SK-N-SH (cell line): Measurements from ENCODE around the gene RARS1. TPM values are rescaled to one million over a fixed set of nuclear protein-coding genes. Genes with fewer than 3 reads are reported as not detected.

Experiments
- CTCF ChIA-PET: fragments of 300-600, 350-600 bp; formaldehyde crosslinking; extraction: SDS; loops from one replicate; lab custom pipeline; 2021; lab: Yijun Ruan, JAX
- POLR2A ChIA-PET: fragments of 350-600 bp; sonication (Branson Sonifier 250); formaldehyde crosslinking; extraction: SDS; loops from one replicate; lab custom pipeline; 2020; ENCODE audit warnings: antibody characterized with exemption, inconsistent platforms; lab: Yijun Ruan, JAX
- DNase-seq: peaks from one replicate; pipeline ENCODE4 v3.0.0; 2012
- H2AFZ ChIP-seq: fragments of 200-600 bp; sonication (generic); 2 replicates; pipeline ENCODE4 v1.8.1; 2016; ENCODE audit warnings: antibody characterized with exemption, mild to moderate bottlenecking, low read depth
- H3F3A ChIP-seq: fragments of 200-600 bp; sonication (generic); replicated peaks from 2 replicates; pipeline ENCODE3; 2016; ENCODE audit warnings: antibody characterized with exemption, mild to moderate bottlenecking; ENCODE audit not compliant: insufficient read depth
- H3K27ac ChIP-seq, 2 experiments: fragments of 200-500 bp in 1 of 2; fragments of 200-600 bp in 1 of 2; sonication (Bioruptor generic) in 1 of 2; sonication (generic), shearing (Covaris generic) in 1 of 2; 2 replicates each; pipeline versions ENCODE4 v1.5.1 to v1.6.1; 2014 to 2016; ENCODE audit warnings: low read depth in 2 of 2, inconsistent platforms in 1 of 2, low read length in 1 of 2, mild to moderate bottlenecking in 1 of 2, mixed read lengths in 1 of 2
- H3K27me3 ChIP-seq: fragments of 200-600 bp; sonication (generic), shearing (Covaris generic); 2 replicates; pipeline ENCODE4 v1.6.1; 2016; ENCODE audit warnings: mixed run types; ENCODE audit not compliant: insufficient read depth
- H3K36me3 ChIP-seq, 2 experiments: fragments of 200-500 bp in 1 of 2; fragments of 200-600 bp in 1 of 2; sonication (Bioruptor generic) in 1 of 2; sonication (generic) in 1 of 2; replicated peaks in 1 of 2; 2 replicates each; pipeline versions ENCODE3 to v1.5.1; 2014 to 2016; ENCODE audit warnings: low read length in 1 of 2, mild to moderate bottlenecking in 1 of 2; ENCODE audit not compliant: insufficient read depth in 2 of 2, control insufficient read depth in 1 of 2
- H3K4me1 ChIP-seq, 2 experiments: fragments of 200-500 bp in 1 of 2; fragments of 200-600 bp in 1 of 2; sonication (Bioruptor generic) in 1 of 2; sonication (generic), shearing (Covaris generic) in 1 of 2; 2 replicates each; pipeline versions ENCODE4 v1.5.1 to v1.6.1; 2014 to 2016; ENCODE audit warnings: low read depth in 1 of 2, low read length in 1 of 2, mixed run types in 1 of 2; ENCODE audit not compliant: insufficient read depth in 2 of 2, control insufficient read depth in 1 of 2
- H3K4me2 ChIP-seq: fragments of 200-600 bp; sonication (generic), shearing (Covaris generic); 2 replicates; pipeline ENCODE4 v1.6.1; 2017; ENCODE audit warnings: mixed run types
- H3K4me3 ChIP-seq, 2 experiments: fragments of 200-500 bp in 1 of 2; fragments of 200-600 bp in 1 of 2; sonication (Bioruptor generic) in 1 of 2; sonication (generic), shearing (Covaris generic) in 1 of 2; 2 replicates each; pipeline versions ENCODE4 v1.5.1 to v1.8.1; 2014 to 2016; ENCODE audit warnings: low read depth in 2 of 2, inconsistent platforms in 1 of 2, low read length in 1 of 2, mild to moderate bottlenecking in 1 of 2, mixed read lengths in 1 of 2, moderate library complexity in 1 of 2
- H3K79me2 ChIP-seq: fragments of 200-600 bp; sonication (generic); 2 replicates; pipeline ENCODE4 v1.8.1; 2017; ENCODE audit warnings: mild to moderate bottlenecking; ENCODE audit not compliant: insufficient read depth
- H3K9ac ChIP-seq: fragments of 200-600 bp; sonication (generic); 2 replicates; pipeline ENCODE4 v1.6.1; 2017; ENCODE audit warnings: mixed run types
- H3K9me2 ChIP-seq: fragments of 200-600 bp; sonication (generic); 2 replicates; pipeline ENCODE4 v1.6.1; 2017; ENCODE audit warnings: mixed run types
- H3K9me3 ChIP-seq: fragments of 200-600 bp; sonication (generic); 2 replicates; pipeline ENCODE4 v1.6.1; 2017; ENCODE audit warnings: mixed run types, mild to moderate bottlenecking, moderate library complexity
- H4K20me1 ChIP-seq: fragments of 200-600 bp; sonication (generic); 2 replicates; pipeline ENCODE4 v1.6.1; 2017; ENCODE audit warnings: mild to moderate bottlenecking, mixed run types; ENCODE audit not compliant: insufficient read depth
- CHD2 ChIP-seq: fragments of 150-350 bp; IDR thresholded peaks from 2 replicates; pipeline ENCODE4 v1.6.1; 2018; ENCODE audit warnings: low read length; ENCODE audit not compliant: partially characterized antibody
- ELF1 ChIP-seq: IDR thresholded peaks from 2 replicates; pipeline ENCODE4 v1.4.0; 2012
- EP300 ChIP-seq, 2 experiments: IDR thresholded peaks; 2 replicates each; pipeline versions ENCODE4 v1.4.0 to v1.6.1; 2012; ENCODE audit warnings: borderline replicate concordance in 1 of 2, low read depth in 1 of 2, low read length in 1 of 2
- EZH2phosphoT487 ChIP-seq: fragments of 200-600 bp; sonication (generic); IDR thresholded peaks from 2 replicates; pipeline ENCODE4 v1.6.1; 2017; ENCODE audit warnings: low read depth, mixed run types, mild to moderate bottlenecking, antibody characterized with exemption, moderate library complexity, borderline replicate concordance
- FOXJ3 ChIP-seq: sonication (generic); formaldehyde crosslinking; IDR thresholded peaks from 2 replicates; pipeline ENCODE4 v1.5.1; 2020; ENCODE audit warnings: mild to moderate bottlenecking, missing genetic modification reagents
- MXI1 ChIP-seq: IDR thresholded peaks from 2 replicates; pipeline ENCODE4 v1.6.1; 2012; ENCODE audit warnings: mild to moderate bottlenecking, low read depth, low read length, improper control_type of control experiment
- RAD21 ChIP-seq: IDR thresholded peaks from 2 replicates; pipeline ENCODE4 v1.6.1; 2012; ENCODE audit warnings: mild to moderate bottlenecking, low read length
- RCOR1 ChIP-seq: fragments of 150-350 bp; IDR thresholded peaks from 2 replicates; pipeline ENCODE4 v1.6.1; 2017; ENCODE audit warnings: antibody characterized with exemption, low read length
- SMC3 ChIP-seq: IDR thresholded peaks from 2 replicates; pipeline ENCODE4 v1.6.1; 2012; ENCODE audit warnings: low read depth, low read length, improper control_type of control experiment
- TAF1 ChIP-seq: IDR thresholded peaks from 2 replicates; pipeline ENCODE4 v1.6.1; 2012; ENCODE audit warnings: low read depth, mild to moderate bottlenecking, low read length, moderate library complexity, borderline replicate concordance
- TEAD4 ChIP-seq: IDR thresholded peaks from 2 replicates; pipeline ENCODE4 v1.4.0; 2012; ENCODE audit warnings: mild to moderate bottlenecking, borderline replicate concordance; ENCODE audit not compliant: insufficient read depth
- YY1 ChIP-seq: IDR thresholded peaks from 2 replicates; pipeline ENCODE4 v1.4.0; 2012; ENCODE audit warnings: low read depth, mild to moderate bottlenecking
- WGBS: methylation state at CpG from one replicate; pipeline ENCODE4 v1.1.6; 2017; ENCODE audit warnings: low lambda C conversion rate; 5-methylcytosine and 5-hydroxymethylcytosine counted together
- polyA plus RNA-seq, 3 experiments: library from polyadenylated mRNA; depleted of rRNA; stranded (reverse); fragments of >200 nt; gene quantifications; 2 replicates each; pipeline ENCODE4 v1.2.3, GENCODE V29; 2012
- TF ChIP-seq, protein P1 (sequence below): fragments of 150-350 bp; IDR thresholded peaks from 2 replicates; pipeline ENCODE4 v1.6.1; 2016; ENCODE audit warnings: mild to moderate bottlenecking, low read depth, low read length
- TF ChIP-seq, protein P2 (sequence below): IDR thresholded peaks from 2 replicates; pipeline ENCODE4 v1.4.0; 2012; ENCODE audit warnings: low read depth
- TF ChIP-seq, protein P3 (sequence below): IDR thresholded peaks from 2 replicates; pipeline ENCODE4; 2012
- TF ChIP-seq, protein P4 (sequence below): IDR thresholded peaks from 2 replicates; pipeline ENCODE4 v1.6.1; 2012; ENCODE audit warnings: mild to moderate bottlenecking, low read depth, low read length, moderate library complexity
- TF ChIP-seq, protein P5 (sequence below): IDR thresholded peaks from 2 replicates; pipeline ENCODE4 v1.4.0; 2012; ENCODE audit warnings: low read depth, borderline replicate concordance

The RARS1 gene
- polyA plus RNA-seq, 1 of the 3 experiments (the other 2 are of a cell fraction), result 53.5 TPM

DNA sequence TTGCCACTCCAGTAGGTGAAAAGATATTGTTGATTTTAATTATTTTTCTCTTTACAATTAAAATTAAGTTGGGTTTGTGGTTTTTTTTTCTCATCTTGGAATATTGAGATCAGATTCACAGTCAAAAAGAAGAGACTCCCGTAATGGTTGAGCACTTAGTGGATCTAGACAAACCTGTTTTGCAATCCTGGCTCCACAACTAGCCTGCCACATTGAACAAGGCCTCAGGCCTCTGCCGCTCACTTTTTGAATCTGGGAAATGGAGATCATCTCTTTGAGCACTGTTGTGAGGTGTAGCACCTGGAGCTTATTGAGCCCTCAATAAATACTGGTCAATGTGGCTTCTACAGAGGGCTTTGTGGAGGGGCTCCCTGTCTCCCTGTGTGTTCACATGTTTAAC, 37.1 kb upstream of the RARS1 start:
- H3K4me1 ChIP-seq, result no peaks in the 10 kb centered on the region
- no peaks in the 10 kb centered on the region for H3K9me2 ChIP-seq
- no peaks in the 10 kb centered on the region for H3K79me2 ChIP-seq
- DNase-seq, result no peak
- WGBS, result 98% methylated on average over 2 of the region's 2 CpGs
- H3F3A ChIP-seq, result no peaks in the 10 kb centered on the region
- no peak overlapping the region for H3K27ac ChIP-seq
- H3K9ac ChIP-seq, result no peak overlapping the region
- no peaks in the 10 kb centered on the region for H3K27me3 ChIP-seq
- H3K9me3 ChIP-seq, result no peaks in the 10 kb centered on the region
- peaks cover 3 to 12% of the 10 kb centered on the region in 2 experiments for H3K36me3 ChIP-seq
- H3K4me2 ChIP-seq, result no peak overlapping the region
- H4K20me1 ChIP-seq, result no peaks in the 10 kb centered on the region
- POLR2A ChIA-PET, result no interaction called here
- TF ChIP-seq, protein P1, sequence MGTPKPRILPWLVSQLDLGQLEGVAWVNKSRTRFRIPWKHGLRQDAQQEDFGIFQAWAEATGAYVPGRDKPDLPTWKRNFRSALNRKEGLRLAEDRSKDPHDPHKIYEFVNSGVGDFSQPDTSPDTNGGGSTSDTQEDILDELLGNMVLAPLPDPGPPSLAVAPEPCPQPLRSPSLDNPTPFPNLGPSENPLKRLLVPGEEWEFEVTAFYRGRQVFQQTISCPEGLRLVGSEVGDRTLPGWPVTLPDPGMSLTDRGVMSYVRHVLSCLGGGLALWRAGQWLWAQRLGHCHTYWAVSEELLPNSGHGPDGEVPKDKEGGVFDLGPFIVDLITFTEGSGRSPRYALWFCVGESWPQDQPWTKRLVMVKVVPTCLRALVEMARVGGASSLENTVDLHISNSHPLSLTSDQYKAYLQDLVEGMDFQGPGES, result no peak
- no peak for TF ChIP-seq CHD2
- no peak for TF ChIP-seq RCOR1
- no peak overlapping the region for H3K4me3 ChIP-seq
- CTCF ChIA-PET, result no interaction called here
- H2AFZ ChIP-seq, result no peak overlapping the region

DNA sequence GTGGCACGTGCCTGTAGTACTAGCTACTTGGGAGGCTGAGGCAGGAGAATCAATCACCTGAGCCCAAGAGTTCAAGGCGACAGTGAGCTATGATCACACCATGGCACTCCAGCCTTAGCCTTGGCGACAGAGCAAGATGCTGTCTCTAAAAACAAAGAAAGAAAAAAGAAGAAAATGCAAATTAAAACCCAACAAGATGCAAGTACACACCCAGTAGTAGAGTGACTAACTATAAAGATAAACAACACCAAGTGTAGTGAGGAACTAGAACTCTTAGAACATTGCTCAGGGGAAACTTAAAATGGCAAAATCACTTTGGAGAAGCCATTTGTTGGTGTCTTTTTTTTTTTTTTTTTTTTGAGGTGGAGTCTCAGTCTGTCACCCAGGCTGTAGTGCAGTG, 34.7 kb upstream of the RARS1 start:
- 77% methylated on average over 3 of the region's 3 CpGs for WGBS
- Histone ChIP-seq H3K9ac (no peak overlapping the region), H2AFZ (no peak overlapping the region), H3F3A (no peaks in the 10 kb centered on the region), H3K79me2 (no peaks in the 10 kb centered on the region), H3K4me2 (no peak overlapping the region), H3K9me2 (no peaks in the 10 kb centered on the region), H3K27ac (no peak overlapping the region), H3K4me3 (no peak overlapping the region), H4K20me1 (no peaks in the 10 kb centered on the region), H3K27me3 (no peaks in the 10 kb centered on the region), H3K9me3 (no peaks in the 10 kb centered on the region), H3K36me3 (peaks cover 3 to 11% of the 10 kb centered on the region in 2 experiments), H3K4me1 (no peaks in the 10 kb centered on the region)
- POLR2A ChIA-PET, result no interaction called here
- DNase-seq, result no peak
- CTCF ChIA-PET, result no interaction called here
- TF ChIP-seq, protein P2, sequence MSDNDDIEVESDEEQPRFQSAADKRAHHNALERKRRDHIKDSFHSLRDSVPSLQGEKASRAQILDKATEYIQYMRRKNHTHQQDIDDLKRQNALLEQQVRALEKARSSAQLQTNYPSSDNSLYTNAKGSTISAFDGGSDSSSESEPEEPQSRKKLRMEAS, result no peak
- TF ChIP-seq RAD21, result no peak
- no peak for TF ChIP-seq MXI1
- no peak for TF ChIP-seq EP300 (IDR thresholded peaks at IDR 0.05; ENCODE audit: borderline replicate concordance in 1 of 2, low read depth in 1 of 2, low read length in 1 of 2)
- TF ChIP-seq, protein P3, sequence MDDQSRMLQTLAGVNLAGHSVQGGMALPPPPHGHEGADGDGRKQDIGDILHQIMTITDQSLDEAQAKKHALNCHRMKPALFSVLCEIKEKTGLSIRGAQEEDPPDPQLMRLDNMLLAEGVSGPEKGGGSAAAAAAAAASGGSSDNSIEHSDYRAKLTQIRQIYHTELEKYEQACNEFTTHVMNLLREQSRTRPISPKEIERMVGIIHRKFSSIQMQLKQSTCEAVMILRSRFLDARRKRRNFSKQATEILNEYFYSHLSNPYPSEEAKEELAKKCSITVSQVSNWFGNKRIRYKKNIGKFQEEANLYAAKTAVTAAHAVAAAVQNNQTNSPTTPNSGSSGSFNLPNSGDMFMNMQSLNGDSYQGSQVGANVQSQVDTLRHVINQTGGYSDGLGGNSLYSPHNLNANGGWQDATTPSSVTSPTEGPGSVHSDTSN, result no peak
- TF ChIP-seq FOXJ3 (CRISPR knock-in tag), result no peak
- TF ChIP-seq CHD2, result no peak
- no peak for TF ChIP-seq TEAD4
- TF ChIP-seq EZH2phosphoT487, result no peak
- TF ChIP-seq, protein P4, sequence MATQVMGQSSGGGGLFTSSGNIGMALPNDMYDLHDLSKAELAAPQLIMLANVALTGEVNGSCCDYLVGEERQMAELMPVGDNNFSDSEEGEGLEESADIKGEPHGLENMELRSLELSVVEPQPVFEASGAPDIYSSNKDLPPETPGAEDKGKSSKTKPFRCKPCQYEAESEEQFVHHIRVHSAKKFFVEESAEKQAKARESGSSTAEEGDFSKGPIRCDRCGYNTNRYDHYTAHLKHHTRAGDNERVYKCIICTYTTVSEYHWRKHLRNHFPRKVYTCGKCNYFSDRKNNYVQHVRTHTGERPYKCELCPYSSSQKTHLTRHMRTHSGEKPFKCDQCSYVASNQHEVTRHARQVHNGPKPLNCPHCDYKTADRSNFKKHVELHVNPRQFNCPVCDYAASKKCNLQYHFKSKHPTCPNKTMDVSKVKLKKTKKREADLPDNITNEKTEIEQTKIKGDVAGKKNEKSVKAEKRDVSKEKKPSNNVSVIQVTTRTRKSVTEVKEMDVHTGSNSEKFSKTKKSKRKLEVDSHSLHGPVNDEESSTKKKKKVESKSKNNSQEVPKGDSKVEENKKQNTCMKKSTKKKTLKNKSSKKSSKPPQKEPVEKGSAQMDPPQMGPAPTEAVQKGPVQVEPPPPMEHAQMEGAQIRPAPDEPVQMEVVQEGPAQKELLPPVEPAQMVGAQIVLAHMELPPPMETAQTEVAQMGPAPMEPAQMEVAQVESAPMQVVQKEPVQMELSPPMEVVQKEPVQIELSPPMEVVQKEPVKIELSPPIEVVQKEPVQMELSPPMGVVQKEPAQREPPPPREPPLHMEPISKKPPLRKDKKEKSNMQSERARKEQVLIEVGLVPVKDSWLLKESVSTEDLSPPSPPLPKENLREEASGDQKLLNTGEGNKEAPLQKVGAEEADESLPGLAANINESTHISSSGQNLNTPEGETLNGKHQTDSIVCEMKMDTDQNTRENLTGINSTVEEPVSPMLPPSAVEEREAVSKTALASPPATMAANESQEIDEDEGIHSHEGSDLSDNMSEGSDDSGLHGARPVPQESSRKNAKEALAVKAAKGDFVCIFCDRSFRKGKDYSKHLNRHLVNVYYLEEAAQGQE, result no peak
- TF ChIP-seq SMC3, result no peak
- TF ChIP-seq, protein P5, sequence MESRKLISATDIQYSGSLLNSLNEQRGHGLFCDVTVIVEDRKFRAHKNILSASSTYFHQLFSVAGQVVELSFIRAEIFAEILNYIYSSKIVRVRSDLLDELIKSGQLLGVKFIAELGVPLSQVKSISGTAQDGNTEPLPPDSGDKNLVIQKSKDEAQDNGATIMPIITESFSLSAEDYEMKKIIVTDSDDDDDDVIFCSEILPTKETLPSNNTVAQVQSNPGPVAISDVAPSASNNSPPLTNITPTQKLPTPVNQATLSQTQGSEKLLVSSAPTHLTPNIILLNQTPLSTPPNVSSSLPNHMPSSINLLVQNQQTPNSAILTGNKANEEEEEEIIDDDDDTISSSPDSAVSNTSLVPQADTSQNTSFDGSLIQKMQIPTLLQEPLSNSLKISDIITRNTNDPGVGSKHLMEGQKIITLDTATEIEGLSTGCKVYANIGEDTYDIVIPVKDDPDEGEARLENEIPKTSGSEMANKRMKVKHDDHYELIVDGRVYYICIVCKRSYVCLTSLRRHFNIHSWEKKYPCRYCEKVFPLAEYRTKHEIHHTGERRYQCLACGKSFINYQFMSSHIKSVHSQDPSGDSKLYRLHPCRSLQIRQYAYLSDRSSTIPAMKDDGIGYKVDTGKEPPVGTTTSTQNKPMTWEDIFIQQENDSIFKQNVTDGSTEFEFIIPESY, result no peak
- no peak for TF ChIP-seq YY1
- no peak for TF ChIP-seq ELF1
- TF ChIP-seq TAF1, result no peak
